ENCODE measurements around the gene PYDC1.
A peak's percentile ranks its signal among the peaks of the same experiment; 100 is the strongest.

PYDC1 gene

GRCh38 chr16:31242206-31242605 is 25.3 kb upstream of the PYDC1 start:
- DNase-seq (ENCODE audit: insufficient read length, low spot score) (no peak), FAIRE-seq (no peak)
- no peak for TF ChIP-seq POLR2A (IDR thresholded peaks at IDR 0.05; ENCODE audit: low read depth, low read length)

- FAIRE-seq (no peak), DNase-seq (ENCODE audit: insufficient read length, low spot score) (no peak)
- no peak for TF ChIP-seq POLR2A (IDR thresholded peaks at IDR 0.05; ENCODE audit: low read depth, low read length)
Observed at GRCh38 chr16:31238041-31238440, 21.1 kb upstream of the PYDC1 start.

- no peak for FAIRE-seq
- no peak for DNase-seq (ENCODE audit: insufficient read length, low spot score)
- TF ChIP-seq POLR2A (IDR thresholded peaks at IDR 0.05; ENCODE audit: low read depth, low read length) = no peak
Observed at GRCh38 chr16:31229501-31229900, 12.6 kb upstream of the PYDC1 start.

GRCh38 chr16:31228206-31228605 is 11.3 kb upstream of the PYDC1 start:
- TF ChIP-seq POLR2A (IDR thresholded peaks at IDR 0.05; ENCODE audit: low read depth, low read length) = no peak
- no peak for FAIRE-seq
- no peak for DNase-seq (ENCODE audit: insufficient read length, low spot score)

GRCh38 chr16:31225193-31225592 is 8.3 kb upstream of the PYDC1 start:
- FAIRE-seq (no peak), DNase-seq (ENCODE audit: insufficient read length, low spot score) (no peak)
- no peak for TF ChIP-seq POLR2A (IDR thresholded peaks at IDR 0.05; ENCODE audit: low read depth, low read length)

GRCh38 chr16:31224092-31224955 is 7.4 kb upstream of the PYDC1 start:
- FAIRE-seq (no peak), DNase-seq (ENCODE audit: insufficient read length, low spot score) (no peak)
- TF ChIP-seq POLR2A (IDR thresholded peaks at IDR 0.05; ENCODE audit: low read depth, low read length) = no peak

GRCh38 chr16:31223044-31223443 is 6.1 kb upstream of the PYDC1 start:
- no peak for DNase-seq (ENCODE audit: insufficient read length, low spot score)
- no peak for FAIRE-seq
- no peak for TF ChIP-seq POLR2A (IDR thresholded peaks at IDR 0.05; ENCODE audit: low read depth, low read length)

GRCh38 chr16:31221357-31222160 is 4.6 kb upstream of the PYDC1 start:
- FAIRE-seq = no peak
- no peak for DNase-seq (ENCODE audit: insufficient read length, low spot score)
- no peak for TF ChIP-seq POLR2A (IDR thresholded peaks at IDR 0.05; ENCODE audit: low read depth, low read length)

GRCh38 chr16:31219154-31219741 is 2.3 kb upstream of the PYDC1 start:
- DNase-seq (ENCODE audit: insufficient read length, low spot score) (no peak), FAIRE-seq (no peak)
- TF ChIP-seq POLR2A (IDR thresholded peaks at IDR 0.05; ENCODE audit: low read depth, low read length) = no peak

- DNase-seq (ENCODE audit: insufficient read length, low spot score) (no peak), FAIRE-seq (no peak)
- no peak for TF ChIP-seq POLR2A (IDR thresholded peaks at IDR 0.05; ENCODE audit: low read depth, low read length)
Observed at GRCh38 chr16:31217136-31217530, 198 bp upstream of the PYDC1 start.

- FAIRE-seq (no peak), DNase-seq (ENCODE audit: insufficient read length, low spot score) (peak; percentile 99)
- no peak for TF ChIP-seq POLR2A (IDR thresholded peaks at IDR 0.05; ENCODE audit: low read depth, low read length)
Observed at GRCh38 chr16:31215287-31216162, 1.4 kb downstream of the PYDC1 start.

- TF ChIP-seq POLR2A (IDR thresholded peaks at IDR 0.05; ENCODE audit: low read depth, low read length) = no peak
- DNase-seq (ENCODE audit: insufficient read length, low spot score) (no peak), FAIRE-seq (no peak)
Observed at GRCh38 chr16:31214708-31215286, 2.1 kb downstream of the PYDC1 start.

All from H54 (cell line).